GM12878 (cell line): ENCODE measurements around the gene MED1. TPM values are rescaled to one million over a fixed set of nuclear protein-coding genes. Genes with fewer than 3 reads are reported as not detected.

ENCODE experiments used
- ATAC-seq: fragments of 200-7000 bp; cut with Tn5 transposase; 3 replicates; pipeline ENCODE4 v1.9.1; 2020; ENCODE audit warnings: mild to moderate bottlenecking, moderate library complexity
- BruUV-seq: library from RNA; stranded (reverse); fragments of 400-500 nt; replicated peaks from 2 replicates; lab custom pipeline; 2021; lab: Mats Ljungman, UMichigan
- CTCF ChIA-PET: fragments of 300-600 bp; sonication (Branson Sonifier 250); formaldehyde crosslinking; extraction: SDS; loops from one replicate; lab custom pipeline; 2021; ENCODE audit warnings: inconsistent platforms; lab: Yijun Ruan, JAX
- POLR2A ChIA-PET: fragments of 350-600 bp; formaldehyde crosslinking; extraction: SDS; loops from one replicate; lab custom pipeline; 2021; ENCODE audit warnings: inconsistent platforms; lab: Charles Lee
- RAD21 ChIA-PET: fragments of 300-600 bp; sonication (Branson Sonifier 250); formaldehyde crosslinking; loops from one replicate; lab custom pipeline; 2023; ENCODE audit warnings: antibody characterized with exemption; ENCODE audit not compliant: unreplicated experiment; lab: Charles Lee
- SMC1A ChIA-PET: fragments of 300-600 bp; sonication (Branson Sonifier 250); formaldehyde crosslinking; loops from one replicate; lab custom pipeline; 2023; ENCODE audit not compliant: unreplicated experiment, uncharacterized antibody; lab: Charles Lee
- DNase-seq: peaks from one replicate; pipeline ENCODE4 v3.0.0-alpha.2; 2011; ENCODE audit warnings: low read depth, low spot score
- FAIRE-seq: peaks from 3 replicates; lab custom pipeline; 2011; peaks lifted over from hg19 to GRCh38; lab: Jason Lieb, UNC
- H2AFZ ChIP-seq: 2 replicates; pipeline ENCODE4 v1.6.0; 2011; ENCODE audit warnings: low read depth, low read length, control low read depth; ENCODE audit not compliant: control insufficient read depth
- H3K27ac ChIP-seq: 2 replicates; pipeline ENCODE4 v1.5.1; 2011; ENCODE audit warnings: control low read depth; ENCODE audit not compliant: control insufficient read depth, insufficient read depth
- H3K27me3 ChIP-seq, 2 experiments: replicated peaks in 1 of 2; 2 replicates each; pipeline versions ENCODE4 v1.6.0 to v1.6.1; 2011; ENCODE audit warnings: low read length in 1 of 2; ENCODE audit not compliant: control insufficient read depth in 2 of 2, insufficient read depth in 2 of 2
- H3K36me3 ChIP-seq, 2 experiments: 2 replicates each; pipeline ENCODE4 v1.5.1; 2011; ENCODE audit warnings: low read length in 1 of 2; ENCODE audit not compliant: control insufficient read depth in 2 of 2, insufficient read depth in 2 of 2
- H3K4me1 ChIP-seq: 2 replicates; pipeline ENCODE4 v1.6.1; 2011; ENCODE audit warnings: mild to moderate bottlenecking, low read length, moderate library complexity, mixed read lengths; ENCODE audit not compliant: control insufficient read depth, insufficient read depth
- H3K4me2 ChIP-seq: 2 replicates; pipeline ENCODE4 v1.6.0; 2011; ENCODE audit warnings: control low read depth; ENCODE audit not compliant: control insufficient read depth, insufficient read depth
- H3K4me3 ChIP-seq: fragments of 200-600 bp; sonication (generic); 2 replicates; pipeline ENCODE4 v1.5.1; 2016
- H3K79me2 ChIP-seq: 2 replicates; pipeline ENCODE4 v1.6.0; 2011; ENCODE audit warnings: low read length; ENCODE audit not compliant: control insufficient read depth, insufficient read depth
- H3K9ac ChIP-seq: 2 replicates; pipeline ENCODE4 v1.8.0; 2011; ENCODE audit warnings: low read length, control low read depth, mixed read lengths; ENCODE audit not compliant: control insufficient read depth, insufficient read depth
- H3K9me3 ChIP-seq: replicated peaks from 3 replicates; pipeline ENCODE4 v1.5.1; 2011; ENCODE audit warnings: mild to moderate bottlenecking, low read length; ENCODE audit not compliant: control insufficient read depth, insufficient read depth
- H4K20me1 ChIP-seq: 2 replicates; pipeline ENCODE4 v1.6.0; 2011; ENCODE audit not compliant: control insufficient read depth, insufficient read depth
- BHLHE40 ChIP-seq, 2 experiments: fragments of 450-650 bp in 1 of 2; IDR thresholded peaks; 2 replicates each; pipeline ENCODE4 v1.6.1; 2011 to 2017; ENCODE audit warnings: low read depth in 2 of 2, borderline replicate concordance in 1 of 2, improper control_type of control experiment in 1 of 2, low read length in 1 of 2, mild to moderate bottlenecking in 1 of 2
- CEBPB ChIP-seq, 2 experiments: fragments of 150-350 bp in 1 of 2; IDR thresholded peaks; 2 replicates each; pipeline ENCODE4 v1.6.1; 2012 to 2014; ENCODE audit warnings: low read depth in 2 of 2, low read length in 2 of 2, borderline replicate concordance in 1 of 2, inconsistent platforms in 1 of 2
- CUX1 ChIP-seq: IDR thresholded peaks from 2 replicates; pipeline ENCODE4 v1.6.1; 2012; ENCODE audit warnings: improper control_type of control experiment, low read depth, low read length; ENCODE audit not compliant: insufficient replicate concordance
- IKZF2 ChIP-seq, 2 experiments: fragments of 450-650 bp; IDR thresholded peaks; 2 replicates each; pipeline ENCODE4 v1.6.1; 2017; ENCODE audit warnings: mild to moderate bottlenecking in 2 of 2, moderate library complexity in 2 of 2
- SMARCA5 ChIP-seq: fragments of 450-650 bp; IDR thresholded peaks from 2 replicates; pipeline ENCODE4 v1.6.1; 2017; ENCODE audit warnings: mild to moderate bottlenecking
- SUPT20H ChIP-seq: IDR thresholded peaks from 2 replicates; pipeline ENCODE4 v1.6.1; 2011; ENCODE audit warnings: low read depth, mild to moderate bottlenecking, low read length, moderate library complexity, borderline replicate concordance; ENCODE audit not compliant: control insufficient read depth
- WGBS: methylation state at CpG from one replicate; pipeline ENCODE4 v1.1.6; 2016; ENCODE audit warnings: low lambda C conversion rate; ENCODE audit not compliant: insufficient replicate concordance, insufficient coverage; ENCODE audit errors: missing lambda C conversion rate; 5-methylcytosine and 5-hydroxymethylcytosine counted together
- in situ Hi-C: fragments of 300-500 bp; cut with MboI; formaldehyde crosslinking; loops from 9 replicates; pipeline ENCODE4 v1.14.3; 2018; ENCODE audit warnings: mixed read lengths
- intact Hi-C: fragments of 100-400 bp; cut with micrococcal nuclease; formaldehyde crosslinking; loops from one replicate; pipeline ENCODE4 v1.14.2; 2022; ENCODE audit not compliant: unreplicated experiment
- polyA plus RNA-seq, 11 experiments: library from polyadenylated mRNA; depleted of rRNA in 4 of 11; unstranded in 6 of 11; stranded (reverse) in 5 of 11; fragments of >200 nt; fragmentation: Nextera tagmentation in 4 of 11; fragmentation: Illumina TruSeq in 1 of 11; extraction: Ambion mirVana in 4 of 11; extraction: Trizol in 1 of 11; gene quantifications; 1 replicate in 1 of 11; 2 replicates in 10 of 11; pipeline versions ENCODE4 v1.2.1 to v1.2.3, GENCODE V29; 2011 to 2016; ENCODE audit warnings: inconsistent platforms in 2 of 11, missing spikeins in 2 of 11, low read depth in 1 of 11
- total RNA-seq, 4 experiments: library from RNA; depleted of rRNA in 3 of 4; stranded (reverse); fragments of >200 nt in 3 of 4; fragmentation: Illumina TruSeq in 1 of 4; extraction: Trizol in 1 of 4; gene quantifications; 2 replicates each; pipeline versions ENCODE4 v1.2.1 to v1.2.3, GENCODE V29; 2013 to 2021
- TF ChIP-seq, protein P1 (sequence below): IDR thresholded peaks from 2 replicates; pipeline ENCODE4 v1.6.1; 2012; ENCODE audit warnings: low read depth, low read length, improper control_type of control experiment
- TF ChIP-seq, protein P2 (sequence below): fragments of 450-650 bp; IDR thresholded peaks from 2 replicates; pipeline ENCODE4 v1.6.1; 2017; ENCODE audit warnings: borderline replicate concordance

MED1 gene
- total and polyA plus RNA-seq, 10 of the 15 experiments (the other 5 are each of a cell fraction or from before 2014, with no cell fraction given): 8.7 to 50.1 (median 30.1) TPM

GRCh38 chr17:39447561-39447960 lies 3.5 kb downstream of the MED1 start:
- Histone ChIP-seq H3K9me3 (no peaks in the 10 kb centered on the region), H3K4me3 (no peak overlapping the region), H3K36me3 (peaks cover 1 to 16% of the 10 kb centered on the region in 2 experiments), H3K27me3 (no peaks in the 10 kb centered on the region), H3K9ac (no peak overlapping the region), H2AFZ (no peak overlapping the region), H3K27ac (no peak overlapping the region), H3K4me1 (no peaks in the 10 kb centered on the region), H3K4me2 (peak overlapping the region; percentile 25; the same call in 1 of the 2 replicates), H4K20me1 (no peaks in the 10 kb centered on the region), H3K79me2 (peaks cover 36% of the 10 kb centered on the region)
- in situ Hi-C loops: loop anchor here (25.0 kb wide), 1 partner anchor 1835 kb away; the partner anchor contains the start of gene SYNRG
- FAIRE-seq: no peak
- TF ChIP-seq, protein P1, sequence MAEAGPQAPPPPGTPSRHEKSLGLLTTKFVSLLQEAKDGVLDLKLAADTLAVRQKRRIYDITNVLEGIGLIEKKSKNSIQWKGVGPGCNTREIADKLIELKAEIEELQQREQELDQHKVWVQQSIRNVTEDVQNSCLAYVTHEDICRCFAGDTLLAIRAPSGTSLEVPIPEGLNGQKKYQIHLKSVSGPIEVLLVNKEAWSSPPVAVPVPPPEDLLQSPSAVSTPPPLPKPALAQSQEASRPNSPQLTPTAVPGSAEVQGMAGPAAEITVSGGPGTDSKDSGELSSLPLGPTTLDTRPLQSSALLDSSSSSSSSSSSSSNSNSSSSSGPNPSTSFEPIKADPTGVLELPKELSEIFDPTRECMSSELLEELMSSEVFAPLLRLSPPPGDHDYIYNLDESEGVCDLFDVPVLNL: no peak
- ChIA-PET CTCF (interaction anchor here (0.9 kb wide), 1 partner anchor 14 kb away, joined by 3 read pairs; the partner anchor contains the start of gene CDK12), SMC1A (interaction anchor here (1.0 kb wide), 1 partner anchor 41 kb away, joined by 4 read pairs; no protein-coding TSS in a partner anchor), RAD21 (interaction anchor here (1.6 kb wide), 1 partner anchor 41 kb away, joined by 3 read pairs; no protein-coding TSS in a partner anchor), POLR2A (interaction anchor here (1.1 to 2.2 kb wide), 2 partner anchors 13 to 14 kb away, joined by 3 to 6 read pairs; partner anchors contain the start of gene CDK12)
- 52% methylated on average over 5 of the region's 5 CpGs for whole genome bisulfite sequencing
- ATAC-seq: no peak
- BruUV-seq: no TSS peak
- no peak for DNase-seq
- intact Hi-C loops: no loop called here

DNA sequence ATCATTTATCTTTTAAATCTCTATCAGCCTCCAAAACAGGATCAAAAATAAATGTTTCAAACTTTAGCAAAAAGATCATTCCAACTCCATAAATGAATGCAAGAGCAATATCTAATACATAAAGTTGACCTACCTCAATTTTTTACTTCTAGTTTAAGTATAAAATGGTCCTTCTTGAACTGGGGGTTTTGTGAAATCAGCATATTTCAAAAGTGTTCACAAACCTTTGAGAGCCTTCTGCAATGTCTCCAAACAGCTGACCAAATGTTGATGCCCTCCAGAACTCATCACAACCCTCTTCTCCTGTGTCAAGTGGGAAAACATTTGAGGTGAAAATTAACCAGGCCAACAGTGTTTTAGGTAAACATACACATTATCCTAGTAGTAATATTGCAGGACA lies 7.7 kb downstream of the MED1 start:
- in situ Hi-C loops: loop anchor here (25.0 kb wide), 1 partner anchor 1831 kb away; the partner anchor contains the start of gene SYNRG
- H3K36me3 ChIP-seq: peaks cover 2 to 25% of the 10 kb centered on the region in 2 experiments
- TF ChIP-seq CEBPB (IDR thresholded peaks at IDR 0.05; ENCODE audit: borderline replicate concordance in 1 of 2, low read depth in 2 of 2, low read length in 2 of 2) (no peak), BHLHE40 (IDR thresholded peaks at IDR 0.05; ENCODE audit: borderline replicate concordance in 1 of 2, low read depth in 2 of 2, low read length in 1 of 2) (no peak), IKZF2 (IDR thresholded peaks at IDR 0.05) (no peak), SUPT20H (no peak), SMARCA5 (no peak), CUX1 (no peak)
- TF ChIP-seq, protein P2, sequence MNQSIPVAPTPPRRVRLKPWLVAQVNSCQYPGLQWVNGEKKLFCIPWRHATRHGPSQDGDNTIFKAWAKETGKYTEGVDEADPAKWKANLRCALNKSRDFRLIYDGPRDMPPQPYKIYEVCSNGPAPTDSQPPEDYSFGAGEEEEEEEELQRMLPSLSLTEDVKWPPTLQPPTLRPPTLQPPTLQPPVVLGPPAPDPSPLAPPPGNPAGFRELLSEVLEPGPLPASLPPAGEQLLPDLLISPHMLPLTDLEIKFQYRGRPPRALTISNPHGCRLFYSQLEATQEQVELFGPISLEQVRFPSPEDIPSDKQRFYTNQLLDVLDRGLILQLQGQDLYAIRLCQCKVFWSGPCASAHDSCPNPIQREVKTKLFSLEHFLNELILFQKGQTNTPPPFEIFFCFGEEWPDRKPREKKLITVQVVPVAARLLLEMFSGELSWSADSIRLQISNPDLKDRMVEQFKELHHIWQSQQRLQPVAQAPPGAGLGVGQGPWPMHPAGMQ: no peak

More for the DNA sequence above, 7.7 kb downstream of the MED1 start:
- BruUV-seq: no TSS peak
- ChIA-PET POLR2A (no interaction called here), CTCF (no interaction called here), RAD21 (no interaction called here), SMC1A (no interaction called here)
- no peak overlapping the region for H3K4me2 ChIP-seq
- FAIRE-seq: no peak
- intact Hi-C loops: no loop called here
- H3K9me3 ChIP-seq: no peaks in the 10 kb centered on the region
- no peak overlapping the region for H3K9ac ChIP-seq
- H3K27me3 ChIP-seq: no peaks in the 10 kb centered on the region
- no peaks in the 10 kb centered on the region for H3K4me1 ChIP-seq
- no peak for DNase-seq
- H3K27ac ChIP-seq: no peak overlapping the region
- no peak overlapping the region for H3K4me3 ChIP-seq
- H2AFZ ChIP-seq: no peak overlapping the region
- no peaks in the 10 kb centered on the region for H4K20me1 ChIP-seq
- no peak for ATAC-seq
- peaks cover 11% of the 10 kb centered on the region for H3K79me2 ChIP-seq
